ENCODE results near the gene VKORC1.
"Not testable (repeated sequence)": the region's sequence is repeated elsewhere in the genome, so short reads cannot be mapped to it uniquely, and the experiment has no call there.

VKORC1 gene

GRCh38 chr16:31106509-31107464 is 12.2 kb upstream of the VKORC1 start:
- DNase-seq: no peak

- peak; percentile 84 for DNase-seq
These were observed 11.1 kb upstream of the VKORC1 start for GRCh38 chr16:31105677-31106213.

- not testable (repeated sequence) for DNase-seq
These were observed 6.5 kb upstream of the VKORC1 start for GRCh38 chr16:31100876-31101641.

- no peak for DNase-seq
These were observed 5.5 kb upstream of the VKORC1 start for GRCh38 chr16:31099860-31100638.

GRCh38 chr16:31094088-31094423 is 541 bp downstream of the VKORC1 start:
- no peak for DNase-seq

GRCh38 chr16:31093132-31093703 is 1.4 kb downstream of the VKORC1 start:
- DNase-seq: no peak

GRCh38 chr16:31092330-31092729 is 2.3 kb downstream of the VKORC1 start:
- no peak for DNase-seq

GRCh38 chr16:31090540-31090939 is 4.1 kb downstream of the VKORC1 start:
- no peak for DNase-seq

GRCh38 chr16:31089199-31089598 is 5.4 kb downstream of the VKORC1 start:
- DNase-seq: no peak

- DNase-seq: no peak
These were observed 6.0 kb downstream of the VKORC1 start, which contains the start of gene PRSS53 for GRCh38 chr16:31088459-31089183. Gene PRSS53 (minus strand): TSS chr16:31088943. CDS start chr16:31088809, 134 bp downstream.

GRCh38 chr16:31087971-31088370 is 6.6 kb downstream of the VKORC1 start:
- DNase-seq: no peak

GRCh38 chr16:31087481-31087880 is 7.1 kb downstream of the VKORC1 start:
- DNase-seq: no peak

GRCh38 chr16:31086629-31086906 is 8.0 kb downstream of the VKORC1 start:
- DNase-seq: no peak

- DNase-seq: no peak
These were observed 8.5 kb downstream of the VKORC1 start for GRCh38 chr16:31085873-31086628.

- no peak for DNase-seq
These were observed 9.2 kb downstream of the VKORC1 start for GRCh38 chr16:31085411-31085810.

- DNase-seq: no peak
These were observed 9.9 kb downstream of the VKORC1 start for GRCh38 chr16:31084584-31085302.

GRCh38 chr16:31083981-31084380 is 10.6 kb downstream of the VKORC1 start:
- no peak for DNase-seq

GRCh38 chr16:31083556-31083955 is 11.0 kb downstream of the VKORC1 start:
- DNase-seq: no peak

- DNase-seq: no peak
These were observed 11.5 kb downstream of the VKORC1 start for GRCh38 chr16:31083081-31083480.

GRCh38 chr16:31082368-31083045 is 12.1 kb downstream of the VKORC1 start:
- DNase-seq: no peak

Measured in CD4-positive, alpha-beta T cell treated with Interleukin-10 for 1 hour (primary cell).